ENCODE results near the gene CERS6.
A peak's percentile ranks its signal among the peaks of the same experiment; 100 is the strongest.
"Not testable (repeated sequence)": the region's sequence is repeated elsewhere in the genome, so short reads cannot be mapped to it uniquely, and the experiment has no call there.

CERS6 gene

GRCh38 chr2:168734199-168734760 is 278.2 kb downstream of the CERS6 start:
- no peak for DNase-seq (ENCODE audit: low read depth)

DNA sequence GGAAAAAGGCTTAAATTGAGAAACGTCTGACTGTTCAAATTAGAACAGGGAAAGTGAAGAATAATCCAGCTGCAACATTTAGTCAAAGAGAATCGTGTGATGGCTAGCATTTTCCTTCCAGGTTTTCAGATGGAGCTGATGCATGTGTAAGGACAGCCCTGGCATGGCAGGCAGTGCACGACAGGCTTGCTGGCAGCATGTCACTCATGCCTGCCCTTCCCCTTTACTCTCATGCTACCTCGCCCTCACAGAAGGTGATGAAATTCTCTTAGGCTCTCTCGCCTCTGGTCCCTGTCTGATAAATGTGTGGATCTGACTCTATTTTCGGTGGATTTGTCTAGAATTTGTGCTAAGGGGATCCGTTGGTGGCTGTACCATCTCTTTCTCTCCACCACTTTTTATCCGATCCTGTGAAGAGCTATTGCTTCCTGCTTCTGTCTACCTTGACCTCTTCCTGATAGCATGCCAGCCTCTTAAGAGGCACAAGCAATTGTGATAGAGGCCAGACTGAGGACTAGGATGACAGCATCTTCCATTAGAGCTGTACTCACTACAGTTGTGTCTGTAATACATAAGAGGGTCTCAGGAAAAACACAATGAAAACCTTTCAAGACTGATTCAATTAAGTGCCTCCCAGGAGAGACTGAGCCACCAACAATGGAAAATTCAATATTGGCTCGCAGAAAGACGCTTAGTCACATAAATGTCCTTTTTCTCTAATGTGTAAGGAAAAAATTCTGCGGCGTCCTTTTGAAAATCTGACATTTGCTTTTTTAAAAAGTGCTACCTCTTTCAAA is 280.8 kb downstream of the CERS6 start:
- no peak for DNase-seq (ENCODE audit: low read depth)

GRCh38 chr2:168738062-168738461 is 282.0 kb downstream of the CERS6 start:
- DNase-seq (ENCODE audit: low read depth), result no peak

DNA sequence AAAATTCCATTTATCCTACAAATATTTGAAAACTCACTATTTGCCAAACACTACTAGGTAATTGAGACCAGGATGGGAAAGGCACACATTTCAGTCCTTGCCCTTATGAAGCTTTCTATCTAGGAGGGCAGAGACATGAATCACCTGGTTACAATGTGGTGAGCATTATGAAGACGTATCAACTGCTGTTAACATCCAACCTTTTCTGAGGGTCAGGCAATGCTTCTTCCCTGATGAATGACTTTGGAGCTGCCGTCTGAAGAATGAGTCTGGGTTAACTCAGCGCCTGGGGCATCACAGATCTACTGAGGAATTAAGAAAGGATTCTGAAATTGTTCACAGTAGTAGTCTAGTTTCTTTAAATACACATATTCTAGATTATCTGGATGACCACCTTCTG is 284.3 kb downstream of the CERS6 start:
- DNase-seq (ENCODE audit: low read depth), result no peak

DNA sequence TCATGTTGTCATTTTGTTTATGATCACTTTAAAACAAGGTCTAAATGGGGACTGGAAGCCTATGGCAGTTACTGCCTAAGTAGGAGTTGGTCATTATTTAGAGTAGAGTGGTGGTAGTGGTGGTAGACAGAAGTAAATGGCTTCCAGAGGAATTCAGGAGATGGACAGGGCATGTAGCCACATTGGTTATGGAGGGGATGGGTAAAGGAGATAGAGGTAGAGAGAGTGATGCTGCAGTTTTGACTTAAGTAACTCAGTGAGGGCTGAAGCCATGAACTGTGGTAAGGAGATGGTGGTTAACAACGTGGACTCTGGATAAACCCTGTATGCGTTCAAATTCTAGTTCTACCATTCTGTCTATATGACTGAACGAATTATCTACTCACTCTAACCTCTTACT is 284.7 kb downstream of the CERS6 start:
- no peak for DNase-seq (ENCODE audit: low read depth)

DNA sequence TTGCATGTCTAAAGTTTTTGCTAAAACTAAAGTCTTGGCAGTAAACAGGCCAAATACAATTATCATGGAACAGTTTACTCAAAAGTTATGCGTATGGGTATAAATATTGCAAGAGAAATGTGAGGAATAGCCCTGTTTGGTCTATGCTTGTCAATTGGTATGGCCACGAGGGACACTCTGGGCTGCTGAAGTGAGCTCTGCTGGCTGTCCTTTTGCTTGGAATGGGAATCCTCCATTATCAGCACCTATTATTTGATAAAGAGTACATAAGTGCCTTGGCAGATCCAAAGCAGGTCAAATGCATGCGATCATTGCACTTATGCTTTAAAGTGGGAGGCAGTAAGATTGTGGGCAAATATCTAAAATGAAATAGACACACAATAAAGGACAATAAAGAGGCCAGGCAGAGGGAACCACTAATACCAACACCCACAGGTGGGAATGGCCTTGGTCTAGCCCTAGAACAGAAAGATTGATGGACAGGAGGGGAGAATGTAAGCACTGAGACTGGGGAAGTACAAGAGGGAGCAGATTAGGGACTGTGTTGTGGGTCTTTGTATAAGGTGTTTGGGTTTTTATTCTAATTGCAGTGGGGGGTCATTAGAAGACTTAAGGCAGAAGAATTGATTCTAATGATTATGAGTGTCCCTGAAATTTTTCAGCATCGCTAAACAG is 286.3 kb downstream of the CERS6 start:
- DNase-seq (ENCODE audit: low read depth), result no peak

GRCh38 chr2:168744844-168745243 is 288.8 kb downstream of the CERS6 start:
- no peak for DNase-seq (ENCODE audit: low read depth)

GRCh38 chr2:168748461-168748860 is 292.4 kb downstream of the CERS6 start:
- DNase-seq (ENCODE audit: low read depth), result no peak

GRCh38 chr2:168749297-168749696 is 293.2 kb downstream of the CERS6 start:
- no peak for DNase-seq (ENCODE audit: low read depth)

GRCh38 chr2:168751104-168751740 is 295.1 kb downstream of the CERS6 start:
- peak; percentile 18 for DNase-seq (ENCODE audit: low read depth)

- DNase-seq (ENCODE audit: low read depth), result no peak
These were observed 296.3 kb downstream of the CERS6 start for GRCh38 chr2:168752361-168752760.

- no peak for DNase-seq (ENCODE audit: low read depth)
These were observed 297.8 kb downstream of the CERS6 start for GRCh38 chr2:168753765-168754329.

- no peak for DNase-seq (ENCODE audit: low read depth)
These were observed 301.2 kb downstream of the CERS6 start for GRCh38 chr2:168757223-168757622.

GRCh38 chr2:168758970-168759820 is 303.1 kb downstream of the CERS6 start:
- no peak for DNase-seq (ENCODE audit: low read depth)

DNA sequence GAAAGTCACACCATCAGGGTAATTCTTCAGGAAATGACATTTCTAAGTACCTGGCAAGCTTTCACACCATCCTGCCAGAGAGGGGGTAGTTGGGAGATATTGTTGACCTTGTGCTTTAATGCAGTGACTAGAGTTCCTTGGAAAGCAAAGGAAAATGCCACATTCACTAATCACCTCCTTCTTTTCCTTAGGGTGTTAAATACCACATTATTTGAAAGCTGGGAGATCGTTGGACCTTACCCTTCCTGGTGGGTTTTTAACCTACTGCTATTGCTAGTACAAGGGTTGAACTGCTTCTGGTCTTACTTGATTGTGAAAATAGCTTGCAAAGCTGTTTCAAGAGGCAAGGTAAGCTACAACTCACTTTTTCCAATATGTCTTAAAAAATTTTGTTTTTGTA is 309.3 kb downstream of the CERS6 start:
- DNase-seq (ENCODE audit: low read depth), result no peak

DNA sequence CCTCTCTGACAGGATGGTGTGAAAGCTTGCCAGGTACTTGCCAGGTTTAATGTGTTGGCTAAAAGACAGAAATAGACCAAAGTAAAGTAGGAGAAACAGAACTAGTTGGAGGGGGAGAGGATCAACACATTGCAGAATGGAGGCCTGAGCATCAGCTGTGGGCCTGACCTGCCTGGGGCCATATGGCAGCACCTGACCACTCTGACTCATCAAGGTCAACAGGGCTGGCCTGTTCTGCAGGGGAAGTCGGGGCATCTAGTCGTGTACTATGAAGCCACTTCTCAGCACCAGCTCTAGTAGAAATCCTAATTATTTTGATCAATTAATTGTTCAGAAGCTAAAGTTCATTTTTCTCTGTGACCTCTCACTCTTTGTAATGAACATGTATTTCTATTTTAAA is 310.5 kb downstream of the CERS6 start:
- DNase-seq (ENCODE audit: low read depth), result no peak

DNA sequence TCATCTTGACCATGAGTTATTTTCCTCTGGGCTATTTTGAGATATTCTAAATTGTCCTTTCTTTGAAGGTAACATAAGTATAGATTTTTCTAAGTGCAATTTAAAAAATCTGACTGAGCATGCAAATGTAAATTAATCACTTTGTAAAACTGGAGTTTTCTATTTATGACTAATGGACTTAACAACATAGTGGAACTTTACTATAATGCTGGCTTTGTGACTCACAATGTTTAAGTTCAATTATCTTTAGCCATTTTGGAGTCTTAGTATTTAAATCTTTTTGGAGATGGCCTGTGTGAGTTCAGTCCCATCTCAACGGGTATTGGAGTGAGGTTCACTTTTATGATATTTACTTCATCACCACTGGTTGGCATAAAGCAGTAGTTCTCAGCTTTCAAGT is 311.2 kb downstream of the CERS6 start:
- DNase-seq (ENCODE audit: low read depth), result no peak

DNA sequence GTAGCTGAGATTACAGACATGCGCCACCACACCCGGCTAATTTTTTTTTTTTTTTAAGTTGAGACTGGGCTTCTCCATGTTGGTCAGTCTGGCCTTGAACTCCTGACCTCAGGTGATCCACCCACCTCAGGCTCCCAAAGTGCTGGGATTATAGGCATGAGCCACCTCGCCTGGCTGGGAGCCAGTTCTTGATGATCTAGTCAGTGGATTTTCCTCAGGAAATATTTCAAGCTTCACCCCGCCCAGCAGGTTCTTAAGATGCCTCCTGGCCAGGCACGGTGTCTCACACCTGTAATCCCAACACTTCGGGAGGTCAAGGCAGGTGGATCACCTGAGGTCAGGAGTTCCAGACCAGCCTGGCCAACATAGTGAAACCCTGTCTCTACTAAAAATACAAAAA is 312.3 kb downstream of the CERS6 start:
- DNase-seq (ENCODE audit: low read depth), result not testable (repeated sequence)

DNA sequence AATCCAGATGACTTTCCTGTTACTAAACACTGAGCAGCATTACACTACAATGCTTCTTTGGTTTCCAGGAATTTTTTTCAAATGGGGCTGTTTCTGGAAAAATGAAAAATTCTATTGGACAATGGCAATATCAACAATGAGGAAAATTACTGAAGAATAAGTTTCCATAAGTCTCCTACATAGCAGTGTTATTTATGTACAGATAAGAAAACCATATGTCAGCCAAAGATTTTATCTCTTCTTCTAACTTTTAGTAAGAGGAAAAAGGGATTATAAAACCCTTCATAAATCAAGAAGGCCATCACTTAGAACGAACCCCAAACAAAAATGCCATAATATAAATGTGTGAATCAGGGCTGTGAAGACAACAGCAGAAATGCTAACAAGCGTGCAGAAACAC is 314.7 kb downstream of the CERS6 start:
- no peak for DNase-seq (ENCODE audit: low read depth)

- DNase-seq (ENCODE audit: low read depth), result no peak
These were observed 316.6 kb downstream of the CERS6 start for GRCh38 chr2:168772704-168773103.

- DNase-seq (ENCODE audit: low read depth), result no peak
These were observed 317.1 kb downstream of the CERS6 start for GRCh38 chr2:168773128-168773527.

Data from T follicular helper cell (primary cell).